ENCODE measurements around the gene OFD1.

The OFD1 gene

DNA sequence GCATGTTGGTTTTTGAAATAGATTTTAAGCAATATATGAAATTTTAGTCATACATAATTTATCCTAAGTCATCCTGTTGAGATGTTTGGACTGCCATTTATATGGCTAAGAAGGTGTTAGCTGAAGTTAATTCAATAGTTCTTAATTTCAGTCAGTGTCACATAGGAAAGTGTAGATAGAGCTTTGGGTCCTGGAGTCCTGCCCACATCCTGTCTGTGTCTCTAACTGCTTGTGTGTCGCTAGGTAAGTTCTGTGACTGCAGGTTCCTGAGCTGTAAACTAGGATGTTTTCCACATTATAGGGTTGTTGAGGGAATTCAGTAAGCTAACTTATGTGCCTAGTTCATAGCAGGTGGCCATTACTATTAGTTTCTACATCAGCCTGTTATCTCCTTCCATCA, 20.7 kb downstream of the OFD1 start:
- DNase-seq: no peak

DNA sequence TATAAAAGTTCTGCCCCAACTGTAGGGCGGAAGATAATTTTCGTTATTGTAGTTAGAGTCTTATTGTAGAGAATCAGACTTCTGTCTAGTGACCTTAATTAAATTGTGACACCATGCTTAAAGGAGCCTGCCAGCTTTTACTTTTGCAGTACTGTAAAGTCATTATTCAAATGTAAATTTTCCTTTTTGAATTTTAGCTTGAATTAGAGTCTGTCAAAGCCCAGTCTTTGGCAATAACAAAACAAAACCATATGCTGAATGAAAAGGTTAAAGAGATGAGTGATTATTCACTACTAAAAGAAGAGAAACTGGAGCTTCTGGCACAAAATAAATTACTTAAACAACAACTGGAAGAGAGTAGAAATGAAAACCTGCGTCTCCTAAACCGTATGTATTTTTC, 21.8 kb downstream of the OFD1 start:
- DNase-seq: no peak

- no peak for DNase-seq
Measured at GRCh38 chrX:13759152-13759718, 24.7 kb downstream of the OFD1 start.

DNA sequence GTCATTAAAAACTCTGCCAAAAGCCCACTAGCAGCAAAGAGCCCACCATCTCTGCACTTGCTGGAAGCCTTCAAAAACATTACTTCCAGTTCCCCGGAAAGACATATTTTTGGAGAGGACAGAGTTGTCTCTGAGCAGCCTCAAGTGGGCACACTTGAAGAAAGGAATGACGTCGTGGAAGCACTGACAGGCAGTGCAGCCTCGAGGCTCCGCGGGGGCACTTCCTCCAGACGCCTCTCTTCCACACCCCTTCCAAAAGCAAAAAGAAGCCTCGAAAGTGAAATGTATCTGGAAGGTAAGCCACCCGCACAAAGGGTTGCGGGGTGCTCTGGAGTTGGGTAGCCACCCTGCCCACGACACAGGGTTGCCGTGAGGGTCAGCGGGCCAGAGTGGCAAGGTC, 25.9 kb downstream of the OFD1 start:
- DNase-seq: no peak

GRCh38 chrX:13761606-13762414, 27.3 kb downstream of the OFD1 start:
- no peak for DNase-seq

- no peak for DNase-seq
Measured at GRCh38 chrX:13763489-13763888, 28.9 kb downstream of the OFD1 start.

- no peak for DNase-seq
Measured at GRCh38 chrX:13764281-13764680, 29.7 kb downstream of the OFD1 start.

DNA sequence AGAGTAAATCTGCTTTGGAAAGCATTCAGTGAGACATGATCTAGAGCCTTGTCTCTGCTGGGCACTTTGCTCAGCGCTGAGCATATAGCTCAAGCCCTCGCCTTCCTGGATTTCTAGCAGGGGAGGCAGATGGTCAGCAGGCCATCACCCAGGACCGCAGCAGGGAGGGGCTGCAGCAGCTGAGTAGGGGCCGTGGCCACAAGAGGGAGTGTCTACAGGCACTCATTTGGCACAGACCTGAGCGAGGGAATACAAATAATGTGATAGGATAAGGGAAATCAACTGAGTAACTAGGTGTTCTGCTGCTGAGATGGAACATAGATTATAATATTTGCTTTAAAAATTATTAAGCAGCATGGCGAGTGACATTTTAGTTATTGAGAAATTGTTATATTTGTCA, 30.2 kb downstream of the OFD1 start:
- DNase-seq: no peak

DNA sequence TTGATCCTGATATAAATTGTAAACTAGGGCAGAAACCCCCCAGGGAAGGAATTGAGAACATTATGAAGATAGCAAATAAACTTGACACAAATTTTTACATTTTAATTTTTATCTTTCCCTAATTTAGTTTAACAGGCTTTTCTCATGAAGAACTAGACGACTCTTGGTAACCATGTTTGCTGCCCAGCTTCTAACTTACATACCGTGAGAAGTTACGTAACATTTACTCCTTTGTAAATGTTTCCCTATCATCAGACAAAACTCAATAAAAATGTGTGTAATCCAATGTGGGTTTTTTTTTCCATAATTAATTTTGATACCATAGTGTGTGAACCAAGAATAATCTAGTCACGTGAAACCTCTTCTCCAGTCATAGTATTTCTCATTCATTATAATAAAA, 34.4 kb downstream of the OFD1 start:
- DNase-seq: no peak

DNA sequence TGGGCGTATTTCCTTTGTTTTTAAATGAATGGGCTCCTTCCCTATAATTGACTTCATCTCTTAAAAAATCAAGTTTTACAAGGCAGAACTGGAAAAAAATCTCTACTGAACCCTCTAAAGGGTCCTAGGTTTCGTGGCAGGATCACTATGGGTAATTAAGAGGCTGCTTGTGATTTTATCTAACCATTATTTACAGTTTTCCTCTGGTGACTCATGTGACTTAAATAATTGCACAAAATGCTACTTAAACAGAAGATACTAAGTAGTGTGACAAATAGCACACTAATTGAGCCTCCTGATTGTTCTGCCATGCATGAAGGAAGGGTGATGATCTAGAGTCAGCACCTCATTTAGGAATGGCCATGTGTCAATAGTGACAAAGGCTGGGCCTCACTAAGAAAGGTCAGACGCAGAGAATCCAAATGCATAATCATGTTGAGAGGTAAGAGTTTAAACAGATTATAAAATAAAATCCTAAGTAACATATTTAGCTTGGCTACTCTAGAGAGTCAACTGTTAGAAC, 35.5 kb downstream of the OFD1 start:
- no peak for DNase-seq

GRCh38 chrX:13774696-13775095, 40.1 kb downstream of the OFD1 start:
- DNase-seq: no peak

DNA sequence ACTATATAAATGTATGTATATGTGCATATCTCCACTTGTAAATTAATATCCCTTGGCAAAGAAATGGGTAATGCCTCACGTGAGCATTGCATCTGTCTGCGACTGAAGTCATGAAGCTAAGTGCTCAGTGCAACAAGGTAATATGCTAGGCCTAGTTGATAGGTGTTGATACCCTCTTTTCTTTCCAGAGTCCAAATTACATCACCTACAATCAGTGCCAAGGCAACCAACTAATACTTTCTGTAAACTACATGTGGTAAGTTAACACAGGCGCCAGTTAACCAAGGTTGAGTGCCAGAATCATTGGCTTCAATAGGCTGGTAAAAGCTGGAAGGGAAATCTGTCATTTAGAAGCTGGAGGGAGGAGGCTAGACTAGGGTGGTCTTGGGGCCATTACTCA, 41.3 kb downstream of the OFD1 start:
- no peak for DNase-seq

DNA sequence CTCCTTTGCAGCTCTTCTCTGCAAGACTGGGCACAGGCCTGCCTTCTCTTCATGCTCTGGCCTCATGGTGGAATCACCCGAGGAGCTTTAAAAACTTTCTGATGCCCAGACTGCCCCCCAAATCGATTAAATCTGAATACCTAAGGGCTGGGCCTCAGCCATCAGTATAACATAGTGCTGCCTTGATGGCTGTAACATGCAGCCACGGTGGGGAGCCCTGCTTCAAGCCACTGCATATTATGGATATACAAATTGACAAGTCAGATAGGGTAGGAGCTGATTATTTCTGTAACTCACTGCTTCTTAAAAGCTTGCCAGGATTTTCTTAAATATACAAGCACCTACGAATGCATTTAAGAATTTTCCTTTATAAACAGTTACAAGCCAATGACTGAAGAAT, 41.8 kb downstream of the OFD1 start:
- DNase-seq: no peak

GRCh38 chrX:13778916-13779315, 44.4 kb downstream of the OFD1 start:
- no peak for DNase-seq

GRCh38 chrX:13780868-13781427, 46.4 kb downstream of the OFD1 start:
- DNase-seq: no peak

DNA sequence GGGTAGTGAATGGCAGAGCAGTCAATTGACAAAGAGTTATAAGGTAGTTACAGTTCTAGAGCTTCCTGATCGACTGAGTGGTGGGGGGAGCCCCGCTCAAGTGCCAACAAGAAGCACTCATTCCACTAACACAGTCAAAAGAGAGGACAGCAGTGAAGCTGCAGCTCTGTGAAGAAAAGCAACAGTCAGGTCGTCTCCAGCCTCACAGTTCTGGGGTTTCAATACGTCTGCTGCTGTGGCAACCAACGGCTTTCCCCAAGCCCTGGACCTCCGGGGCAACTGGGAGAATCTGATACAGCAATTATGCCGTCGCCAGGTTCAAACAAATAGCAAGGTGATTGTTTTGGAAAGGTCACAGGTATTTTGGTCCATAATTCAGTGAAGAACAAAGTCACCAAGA, 51.5 kb downstream of the OFD1 start:
- DNase-seq: no peak

DNA sequence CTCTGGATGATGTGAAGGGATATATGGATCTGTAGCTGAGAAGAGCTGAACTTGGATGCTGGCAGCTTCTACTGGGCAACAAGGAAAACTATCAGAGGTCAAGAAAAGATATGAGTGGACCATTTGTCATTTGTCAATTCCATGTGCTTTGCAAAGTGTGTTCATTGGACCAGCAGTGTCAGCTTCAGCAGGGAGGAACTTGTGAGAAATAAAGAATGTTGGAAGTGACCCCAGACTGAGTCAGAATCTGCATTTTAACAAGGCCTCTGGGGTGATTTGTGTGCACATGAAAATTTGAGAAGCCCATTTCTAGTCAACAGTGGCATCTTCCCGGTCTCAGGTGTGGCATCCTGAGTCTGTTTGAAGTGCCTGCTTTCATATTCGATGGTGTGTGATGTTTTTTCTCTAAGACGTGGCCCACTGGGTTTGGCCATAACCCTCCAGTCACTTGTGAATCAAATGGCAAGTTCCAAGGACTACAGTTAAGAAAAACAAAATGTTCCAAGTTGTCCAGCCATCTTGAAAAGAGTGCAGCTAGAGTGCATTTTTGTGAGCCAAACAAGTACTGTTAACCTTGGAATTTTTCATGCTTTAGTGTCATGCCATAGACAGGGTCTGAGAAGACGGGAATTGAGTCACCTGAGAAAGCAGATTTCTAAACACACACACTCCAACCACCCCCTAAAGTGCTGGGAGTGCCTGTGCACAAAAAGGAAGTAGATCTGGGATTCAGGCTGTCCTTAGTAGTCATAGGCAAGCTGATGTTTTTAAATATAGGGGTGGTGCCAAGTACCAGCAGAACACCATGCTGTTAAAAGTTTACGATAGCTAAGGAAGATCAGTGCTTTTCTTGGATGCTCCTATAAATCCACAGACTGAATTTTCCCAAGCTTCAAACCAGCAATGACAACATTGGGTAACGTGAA, 55.9 kb downstream of the OFD1 start:
- no peak for DNase-seq

GRCh38 chrX:13791145-13791544, 56.6 kb downstream of the OFD1 start:
- no peak for DNase-seq

GRCh38 chrX:13791559-13791958, 57.0 kb downstream of the OFD1 start:
- no peak for DNase-seq

- DNase-seq: no peak
Measured at GRCh38 chrX:13793897-13794296, 59.3 kb downstream of the OFD1 start.

GRCh38 chrX:13794417-13794816, 59.9 kb downstream of the OFD1 start:
- no peak for DNase-seq

DNA sequence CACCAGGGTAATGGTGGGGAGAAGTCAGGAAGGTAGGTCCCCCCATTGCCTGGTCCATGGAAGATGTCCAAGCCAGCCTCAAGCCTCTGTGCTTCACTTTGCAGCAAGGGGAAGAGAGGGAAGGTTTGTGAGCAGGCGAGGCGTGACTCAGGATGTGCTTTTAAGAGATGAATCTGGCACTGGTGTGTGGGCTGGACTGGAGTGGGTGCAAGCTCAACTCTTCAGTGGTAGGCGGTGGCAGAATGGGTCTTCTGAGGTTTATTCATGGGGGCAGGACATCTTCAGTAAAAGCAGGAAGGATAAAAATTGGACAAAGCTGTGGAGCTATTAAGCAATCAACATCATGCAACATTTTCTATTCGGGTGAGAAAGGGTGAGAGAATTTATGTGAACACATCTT, 63.0 kb downstream of the OFD1 start:
- DNase-seq: no peak

DNA sequence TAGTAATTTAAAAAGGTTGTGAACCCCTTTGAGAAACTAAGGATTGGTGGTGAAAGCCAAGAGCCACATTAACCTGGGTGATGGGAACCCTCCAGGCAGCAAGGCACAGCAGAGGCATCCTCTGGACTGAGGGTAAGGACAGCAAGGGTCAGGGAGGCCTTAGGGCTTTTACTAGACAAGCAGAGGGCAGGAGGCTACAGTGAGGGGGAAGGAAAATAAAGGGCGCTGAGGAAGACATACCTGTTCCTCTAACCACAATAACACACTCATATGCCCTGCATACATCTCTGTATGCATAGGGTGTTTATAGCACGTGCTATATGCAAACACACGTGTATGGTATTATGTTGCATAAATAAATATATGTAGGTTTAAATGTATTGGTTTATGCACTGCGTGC, 63.6 kb downstream of the OFD1 start:
- DNase-seq: no peak

Data from central memory CD4-positive, alpha-beta T cell (primary cell).